Urothelium cell line (cell line): ENCODE results near the gene TTYH2.

ENCODE experiments used
- DNase-seq: peaks from one replicate; pipeline ENCODE4 v3.0.0; 2011; ENCODE audit warnings: low spot score, mixed read lengths
- FAIRE-seq: peaks from 2 replicates; lab custom pipeline; 2011; peaks lifted over from hg19 to GRCh38; lab: Jason Lieb, UNC

Gene TTYH2

GRCh38 chr17:74231928-74232907 lies 18.8 kb downstream of the TTYH2 start:
- DNase-seq (no peak), FAIRE-seq (no peak)

GRCh38 chr17:74233937-74234336 lies 20.6 kb downstream of the TTYH2 start:
- no peak for FAIRE-seq
- no peak for DNase-seq

GRCh38 chr17:74234486-74234885 lies 21.1 kb downstream of the TTYH2 start:
- DNase-seq (no peak), FAIRE-seq (no peak)

GRCh38 chr17:74235040-74235581 lies 21.7 kb downstream of the TTYH2 start:
- DNase-seq = no peak
- no peak for FAIRE-seq

GRCh38 chr17:74235911-74236371 lies 22.6 kb downstream of the TTYH2 start:
- no peak for FAIRE-seq
- DNase-seq = no peak

- DNase-seq = no peak
- FAIRE-seq = peak; percentile 9
These were observed 23.9 kb downstream of the TTYH2 start for GRCh38 chr17:74237321-74237720.

- FAIRE-seq = no peak
- DNase-seq = no peak
These were observed 25.8 kb downstream of the TTYH2 start for GRCh38 chr17:74239172-74239571.

GRCh38 chr17:74240618-74241205 lies 27.3 kb downstream of the TTYH2 start:
- DNase-seq = no peak
- FAIRE-seq = no peak

- DNase-seq = no peak
- FAIRE-seq = no peak
These were observed 28.1 kb downstream of the TTYH2 start for GRCh38 chr17:74241431-74241830.

GRCh38 chr17:74241847-74242246 lies 28.5 kb downstream of the TTYH2 start:
- DNase-seq (no peak), FAIRE-seq (no peak)

- DNase-seq (no peak), FAIRE-seq (no peak)
These were observed 29.8 kb downstream of the TTYH2 start for GRCh38 chr17:74243013-74243755.

GRCh38 chr17:74244128-74244527 lies 30.8 kb downstream of the TTYH2 start:
- DNase-seq (no peak), FAIRE-seq (no peak)

GRCh38 chr17:74244548-74244947 lies 31.2 kb downstream of the TTYH2 start:
- DNase-seq (no peak), FAIRE-seq (no peak)

GRCh38 chr17:74245145-74245831 lies 31.9 kb downstream of the TTYH2 start:
- FAIRE-seq (no peak), DNase-seq (no peak)

GRCh38 chr17:74245871-74246270 lies 32.5 kb downstream of the TTYH2 start:
- no peak for FAIRE-seq

GRCh38 chr17:74249590-74250270 lies 36.4 kb downstream of the TTYH2 start:
- no peak for DNase-seq
- FAIRE-seq = no peak

More at GRCh38 chr17:74245871-74246270, 32.5 kb downstream of the TTYH2 start:
- DNase-seq = no peak

- DNase-seq (no peak), FAIRE-seq (peak; percentile 20)
These were observed 37.1 kb downstream of the TTYH2 start for GRCh38 chr17:74250324-74250995.

GRCh38 chr17:74251051-74251450 lies 37.7 kb downstream of the TTYH2 start:
- FAIRE-seq (peak; percentile 99), DNase-seq (no peak)

- no peak for DNase-seq
- FAIRE-seq = no peak
These were observed 38.2 kb downstream of the TTYH2 start for GRCh38 chr17:74251569-74251968.
